AG04450 (cell line): ENCODE data around the gene PPP1R3G. TPM values are rescaled to one million over a fixed set of nuclear protein-coding genes. Genes with fewer than 3 reads are reported as not detected.
"Not testable (repeated sequence)": the region's sequence is repeated elsewhere in the genome, so short reads cannot be mapped to it uniquely, and the experiment has no call there.

ENCODE experiments used
- CTCF ChIA-PET: fragments of 300-600, 350-600 bp; formaldehyde crosslinking; extraction: SDS; loops from one replicate; lab custom pipeline; 2022; ENCODE audit warnings: antibody characterized with exemption, inconsistent platforms; lab: Charles Lee
- POLR2A ChIA-PET: fragments of 350-600 bp; formaldehyde crosslinking; extraction: SDS; loops from one replicate; lab custom pipeline; 2021; ENCODE audit warnings: antibody characterized with exemption, inconsistent platforms; lab: Yijun Ruan, JAX
- DNase-seq: peaks from one replicate; pipeline ENCODE4 v3.0.0-alpha.2; 2011; ENCODE audit warnings: low read depth, low spot score
- H3K27ac ChIP-seq: one replicate; pipeline ENCODE4 v1.5.1; 2012; ENCODE audit warnings: low read depth, low read length, control low read depth
- H3K27me3 ChIP-seq: one replicate; pipeline ENCODE4 v1.6.0; 2012; ENCODE audit warnings: low read length; ENCODE audit not compliant: control insufficient read depth, insufficient read depth
- H3K4me3 ChIP-seq: 2 replicates; pipeline ENCODE4 v1.5.1; 2011; ENCODE audit warnings: mild to moderate bottlenecking, low read depth, low read length, control low read depth
- H3K9me3 ChIP-seq: 2 replicates; pipeline ENCODE4 v1.5.1; 2012; ENCODE audit warnings: low read length; ENCODE audit not compliant: control insufficient read depth, insufficient read depth
- polyA plus RNA-seq: library from polyadenylated mRNA; depleted of rRNA; stranded (reverse); fragments of >200 nt; gene quantifications from 2 replicates; pipeline ENCODE4 v1.2.3, GENCODE V29; 2011
- TF ChIP-seq, protein P1 (sequence below): IDR thresholded peaks from 2 replicates; pipeline ENCODE4 v1.5.1; 2011; ENCODE audit warnings: low read depth, low read length, control low read depth, inconsistent platforms

PPP1R3G gene
- polyA plus RNA-seq, 1 experiment: 0.11 TPM

DNA sequence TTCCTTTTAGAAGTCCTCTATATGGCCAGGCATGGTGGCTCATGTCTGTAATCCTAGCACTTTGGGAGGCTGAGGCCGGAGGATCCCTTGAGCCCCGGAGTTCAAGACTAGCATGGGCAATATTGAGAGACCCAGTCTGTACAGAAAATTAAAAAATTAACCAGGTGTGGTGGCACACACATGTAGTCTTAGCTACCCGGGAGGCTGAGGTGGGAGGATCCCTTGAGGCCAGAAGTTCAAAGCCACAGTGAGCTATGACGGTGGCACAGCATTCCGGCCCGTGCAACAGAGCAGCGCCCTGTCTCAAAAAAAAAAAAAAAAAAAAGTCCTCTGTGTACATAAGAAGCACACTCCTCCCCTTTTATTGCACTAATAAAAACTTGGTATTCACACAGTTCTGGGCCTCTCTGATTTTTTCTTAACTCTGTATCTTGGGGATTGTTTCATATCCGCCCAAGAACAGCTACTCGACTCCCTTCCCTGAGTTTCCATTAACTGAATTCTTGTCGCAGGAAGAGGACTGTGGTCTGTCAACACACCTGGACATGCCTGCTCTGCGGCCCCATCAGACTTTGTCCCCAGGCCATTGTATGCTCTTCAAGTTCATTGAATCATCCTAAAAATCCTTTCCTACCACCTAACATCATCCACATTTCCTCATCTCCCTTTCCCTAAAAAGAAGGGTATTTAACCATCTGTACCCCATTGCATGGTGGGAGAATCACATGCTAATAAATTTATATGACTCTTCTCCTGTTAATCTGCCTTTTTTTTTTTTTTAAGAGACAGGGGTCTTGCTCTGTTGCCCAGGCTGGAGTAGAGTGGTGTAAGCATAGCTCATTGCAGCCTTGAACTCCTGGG, 25.9 kb upstream of the PPP1R3G start:
- Histone ChIP-seq H3K27ac (no peak overlapping the region), H3K4me3 (no peak overlapping the region), H3K27me3 (peaks cover 3% of the 10 kb centered on the region), H3K9me3 (no peaks in the 10 kb centered on the region; the same call in 1 of the 2 replicates)
- ChIA-PET CTCF (no interaction called here), POLR2A (interaction anchor here (0.6 kb wide), 1 partner anchor 63 kb away, joined by 6 read pairs; no protein-coding TSS in a partner anchor)
- no peak for DNase-seq
- TF ChIP-seq, protein P1, sequence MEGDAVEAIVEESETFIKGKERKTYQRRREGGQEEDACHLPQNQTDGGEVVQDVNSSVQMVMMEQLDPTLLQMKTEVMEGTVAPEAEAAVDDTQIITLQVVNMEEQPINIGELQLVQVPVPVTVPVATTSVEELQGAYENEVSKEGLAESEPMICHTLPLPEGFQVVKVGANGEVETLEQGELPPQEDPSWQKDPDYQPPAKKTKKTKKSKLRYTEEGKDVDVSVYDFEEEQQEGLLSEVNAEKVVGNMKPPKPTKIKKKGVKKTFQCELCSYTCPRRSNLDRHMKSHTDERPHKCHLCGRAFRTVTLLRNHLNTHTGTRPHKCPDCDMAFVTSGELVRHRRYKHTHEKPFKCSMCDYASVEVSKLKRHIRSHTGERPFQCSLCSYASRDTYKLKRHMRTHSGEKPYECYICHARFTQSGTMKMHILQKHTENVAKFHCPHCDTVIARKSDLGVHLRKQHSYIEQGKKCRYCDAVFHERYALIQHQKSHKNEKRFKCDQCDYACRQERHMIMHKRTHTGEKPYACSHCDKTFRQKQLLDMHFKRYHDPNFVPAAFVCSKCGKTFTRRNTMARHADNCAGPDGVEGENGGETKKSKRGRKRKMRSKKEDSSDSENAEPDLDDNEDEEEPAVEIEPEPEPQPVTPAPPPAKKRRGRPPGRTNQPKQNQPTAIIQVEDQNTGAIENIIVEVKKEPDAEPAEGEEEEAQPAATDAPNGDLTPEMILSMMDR: no peak

DNA sequence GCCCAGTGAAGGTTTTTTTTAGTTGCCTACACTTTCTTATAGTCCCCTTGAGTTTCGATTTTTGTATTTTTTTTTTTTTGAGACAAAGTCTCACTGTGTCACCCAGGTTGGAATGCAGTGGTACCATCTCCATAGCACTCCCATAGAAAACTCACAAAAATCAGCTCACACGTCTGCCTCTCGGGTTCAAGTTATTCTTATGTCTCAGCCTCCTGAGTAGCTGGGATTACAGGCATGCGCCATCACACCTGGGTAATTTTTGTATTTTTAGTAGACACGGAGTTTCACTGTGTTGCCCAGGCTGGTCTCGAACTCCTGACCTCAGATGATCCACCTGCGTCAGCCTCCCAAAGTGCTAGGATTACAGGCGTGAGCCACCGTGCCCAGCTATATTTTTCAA, 24.7 kb upstream of the PPP1R3G start:
- H3K27ac ChIP-seq, H3K9me3 ChIP-seq, H3K4me3 ChIP-seq, DNase-seq, CTCF ChIA-PET, POLR2A ChIA-PET, H3K27me3 ChIP-seq: not testable (repeated sequence)

DNA sequence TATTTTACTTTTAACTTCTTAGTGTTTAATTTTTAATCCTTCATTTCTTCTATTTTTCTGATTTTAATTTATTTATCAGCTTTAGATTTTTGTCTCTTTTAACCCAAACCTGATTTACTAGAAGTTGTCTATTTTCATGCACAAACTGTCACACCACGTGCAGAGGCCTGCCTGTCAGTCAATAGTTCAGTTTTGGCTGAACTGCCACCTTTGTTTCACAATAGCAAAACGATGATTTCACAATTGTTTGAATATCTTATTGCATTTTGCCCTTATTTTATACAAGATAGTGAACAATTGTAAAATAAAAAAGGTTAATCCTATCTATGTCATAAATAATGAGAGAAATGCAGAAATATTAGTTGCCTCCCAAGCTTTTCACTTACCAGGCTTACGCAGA, 24.0 kb upstream of the PPP1R3G start:
- Histone ChIP-seq H3K27me3 (peaks cover 3% of the 10 kb centered on the region), H3K27ac (no peak overlapping the region), H3K4me3 (no peak overlapping the region), H3K9me3 (no peaks in the 10 kb centered on the region)
- TF ChIP-seq, protein P1: no peak
- ChIA-PET CTCF (no interaction called here), POLR2A (no interaction called here)
- DNase-seq: no peak

DNA sequence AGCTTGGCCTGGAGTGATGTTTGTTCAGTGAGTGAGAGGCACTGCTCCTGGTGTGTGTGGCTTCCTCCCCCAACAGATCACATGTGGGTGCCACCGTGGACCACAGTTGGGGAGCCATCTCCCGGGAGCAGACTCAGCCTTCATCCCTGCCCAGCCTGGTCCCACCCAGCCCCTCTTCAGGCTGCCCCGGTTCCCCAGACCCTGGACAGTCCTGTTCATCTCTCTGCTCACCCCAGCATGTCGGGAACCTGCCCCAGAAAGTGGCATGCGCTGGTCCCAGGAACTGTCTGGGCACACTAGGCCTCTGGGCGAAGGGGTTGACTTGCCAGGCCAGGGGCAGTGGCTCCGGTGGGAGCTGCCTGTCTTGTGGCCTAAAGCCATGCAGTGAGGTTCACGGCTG, 21.5 kb upstream of the PPP1R3G start:
- Histone ChIP-seq H3K9me3 (peaks cover 10% of the 10 kb centered on the region), H3K27ac (no peak overlapping the region), H3K4me3 (no peak overlapping the region), H3K27me3 (no peaks in the 10 kb centered on the region)
- DNase-seq: no peak
- ChIA-PET POLR2A (no interaction called here), CTCF (no interaction called here)
- TF ChIP-seq, protein P1: no peak

DNA sequence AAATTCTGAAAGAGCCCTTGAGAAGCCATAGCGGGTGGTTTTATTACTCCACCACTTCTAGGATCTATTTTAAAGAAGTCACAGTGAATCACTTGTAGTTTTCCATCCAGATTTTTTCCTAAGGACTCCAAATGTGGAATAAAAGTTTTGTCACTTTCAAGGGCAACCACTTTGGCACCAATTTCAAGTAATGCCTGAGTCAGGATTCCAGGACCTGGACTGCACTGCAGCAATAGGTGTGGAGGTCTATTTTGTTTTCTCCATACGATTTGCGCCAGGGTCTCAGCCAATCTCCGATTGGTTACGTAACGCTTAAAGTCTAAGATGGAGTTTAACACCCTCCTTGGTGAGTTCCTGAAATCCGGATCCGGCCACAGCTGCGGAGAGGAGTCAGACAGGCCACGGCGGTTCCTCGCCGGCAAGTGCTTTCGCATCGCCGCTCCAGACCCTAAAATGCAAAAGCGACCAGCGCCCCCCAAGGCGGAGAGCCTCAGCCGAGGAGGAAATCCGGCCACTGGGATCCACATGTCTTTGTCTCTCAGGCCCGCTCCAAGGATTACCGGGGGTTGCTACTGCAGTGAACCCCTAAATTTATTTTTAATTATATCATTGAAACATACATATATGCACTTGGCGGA, 18.6 kb upstream of the PPP1R3G start:
- Histone ChIP-seq H3K27ac (no peak overlapping the region), H3K27me3 (no peaks in the 10 kb centered on the region), H3K9me3 (peaks cover 10% of the 10 kb centered on the region), H3K4me3 (no peak overlapping the region)
- TF ChIP-seq, protein P1: no peak
- DNase-seq: no peak
- POLR2A ChIA-PET: no interaction called here
- CTCF ChIA-PET: no interaction called here
